ENCODE measurements around the gene MARK1. TPM values are rescaled to one million over a fixed set of nuclear protein-coding genes. Genes with fewer than 3 reads are reported as not detected.

The MARK1 gene
- total and polyA plus RNA-seq, 9 of the 15 experiments (the other 6 are each of a cell fraction or from before 2014, with no cell fraction given), result not detected

DNA sequence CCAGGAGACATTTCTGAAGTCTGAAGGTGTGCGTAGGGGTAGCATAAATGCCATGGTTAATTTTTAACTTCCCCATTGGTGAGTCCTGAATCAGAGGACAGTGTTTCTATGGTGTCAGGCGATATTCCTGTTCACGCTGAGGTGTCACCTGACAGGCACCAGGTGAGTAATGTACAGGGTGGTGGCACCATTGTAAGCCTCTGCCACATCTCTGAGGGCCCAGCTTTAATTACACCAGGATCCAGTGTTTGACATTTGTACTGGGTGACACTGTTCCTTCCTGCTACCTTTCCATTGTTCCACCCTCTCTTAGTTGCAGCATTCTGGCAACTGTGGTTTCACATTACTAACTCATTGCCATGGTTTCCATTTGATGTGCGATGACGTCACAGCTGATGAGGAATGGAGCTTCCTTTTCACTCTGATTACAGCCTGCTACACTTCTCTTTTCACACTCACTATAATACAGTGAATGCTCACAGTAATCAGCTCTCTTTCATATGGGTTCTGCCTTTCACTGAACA is 40.6 kb upstream of the MARK1 start:
- in situ Hi-C loops (cut with MboI) (no loop called here), intact Hi-C loops (cut with micrococcal nuclease) (no loop called here)
- CTCF ChIA-PET (ENCODE audit: low intra/inter-chr PET ratio), result no interaction called here
- no peaks in the 10 kb centered on the region for H4K20me1 ChIP-seq (replicated peaks; ENCODE audit: control insufficient read depth, insufficient read depth, low read length)
- no peaks in the 10 kb centered on the region for H3K4me1 ChIP-seq (replicated peaks in 1 of 2; ENCODE audit: control insufficient read depth in 2 of 2, insufficient read depth in 2 of 2, low read length in 2 of 2)
- TF ChIP-seq, protein P1, sequence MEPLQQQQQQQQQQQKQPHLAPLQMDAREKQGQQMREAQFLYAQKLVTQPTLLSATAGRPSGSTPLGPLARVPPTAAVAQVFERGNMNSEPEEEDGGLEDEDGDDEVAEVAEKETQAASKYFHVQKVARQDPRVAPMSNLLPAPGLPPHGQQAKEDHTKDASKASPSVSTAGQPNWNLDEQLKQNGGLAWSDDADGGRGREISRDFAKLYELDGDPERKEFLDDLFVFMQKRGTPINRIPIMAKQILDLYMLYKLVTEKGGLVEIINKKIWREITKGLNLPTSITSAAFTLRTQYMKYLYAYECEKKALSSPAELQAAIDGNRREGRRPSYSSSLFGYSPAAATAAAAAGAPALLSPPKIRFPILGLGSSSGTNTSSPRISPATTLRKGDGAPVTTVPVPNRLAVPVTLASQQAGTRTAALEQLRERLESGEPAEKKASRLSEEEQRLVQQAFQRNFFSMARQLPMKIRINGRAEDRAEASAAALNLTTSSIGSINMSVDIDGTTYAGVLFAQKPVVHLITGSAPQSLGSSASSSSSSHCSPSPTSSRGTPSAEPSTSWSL (CRISPR knock-in tag; IDR thresholded peaks at IDR 0.05; ENCODE audit: borderline replicate concordance), result no peak
- TF ChIP-seq ATF1 (CRISPR knock-in tag; IDR thresholded peaks at IDR 0.05), result no peak
- TF ChIP-seq ATF1 (tag; IDR thresholded peaks at IDR 0.05), result peak; percentile 91
- TF ChIP-seq RFX1 (IDR thresholded peaks at IDR 0.05), result peak; percentile 58
- peak; percentile 81 for TF ChIP-seq CREM (IDR thresholded peaks at IDR 0.05; ENCODE audit: low read depth)
- no peak for TF ChIP-seq JUND (IDR thresholded peaks at IDR 0.05; ENCODE audit: borderline replicate concordance, low read depth, low read length)
- peak; percentile 69; the same call in 1 of the 3 replicates for TF ChIP-seq JUND (tag; IDR thresholded peaks at IDR 0.05; ENCODE audit: borderline replicate concordance, low read depth, low read length)
- TF ChIP-seq CREB1 (IDR thresholded peaks at IDR 0.05), result no peak
- peak; percentile 54 for TF ChIP-seq CREB1 (CRISPR knock-in tag; IDR thresholded peaks at IDR 0.05)
- TF ChIP-seq, protein P2, sequence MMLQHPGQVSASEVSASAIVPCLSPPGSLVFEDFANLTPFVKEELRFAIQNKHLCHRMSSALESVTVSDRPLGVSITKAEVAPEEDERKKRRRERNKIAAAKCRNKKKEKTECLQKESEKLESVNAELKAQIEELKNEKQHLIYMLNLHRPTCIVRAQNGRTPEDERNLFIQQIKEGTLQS (IDR thresholded peaks at IDR 0.05), result peak; percentile 87
- TF ChIP-seq, protein P2 (CRISPR knock-in tag; conservative IDR thresholded peaks at IDR 0.05), result no peak
- no peak for TF ChIP-seq ZNF431 (CRISPR knock-in tag; IDR thresholded peaks at IDR 0.05)
- 0 out of 2 replicates have a peak, but pooled peaks have one; percentile 4 for TF ChIP-seq JUN (IDR thresholded peaks at IDR 0.05; ENCODE audit: borderline replicate concordance, low read depth, low read length)
- TF ChIP-seq JUN (CRISPR knock-in tag; IDR thresholded peaks at IDR 0.05; ENCODE audit: borderline replicate concordance), result no peak
- TF ChIP-seq ATF7 (IDR thresholded peaks at IDR 0.05), result peak; percentile 88
- TF ChIP-seq ZNF696 (CRISPR knock-in tag; conservative IDR thresholded peaks at IDR 0.05), result no peak
- H3K9ac ChIP-seq (ENCODE audit: insufficient read depth in 1 of 2, low read depth in 2 of 2, low read length in 2 of 2), result no peak overlapping the region
- H3K4me2 ChIP-seq (ENCODE audit: insufficient read depth, low read length), result no peak overlapping the region
- H3K36me3 ChIP-seq (ENCODE audit: control insufficient read depth, insufficient read depth, low read length), result no peaks in the 10 kb centered on the region
- BruUV-seq (replicated peaks), result no TSS peak
- under 1% methylated on average over 5 of the region's 5 CpGs for WGBS (ENCODE audit: insufficient coverage, low coverage, missing lambda C conversion rate)
- H3K4me3 ChIP-seq, result no peak overlapping the region
- H3K27me3 ChIP-seq (ENCODE audit: control insufficient read depth in 2 of 2, insufficient read depth in 2 of 2, low read length in 2 of 2), result no peaks in the 10 kb centered on the region
- H3K27ac ChIP-seq (ENCODE audit: extremely low read depth, low read depth, low read length), result no peak overlapping the region
- POLR2A ChIA-PET, result interaction anchor here (0.8 kb wide), 1 partner anchor 13 kb away, joined by 3 read pairs; no protein-coding TSS in a partner anchor
- ATAC-seq (peak; percentile 54; the same call in 2 of the 3 replicates), DNase-seq (ENCODE audit: extremely low read depth in 1 of 4, low spot score in 3 of 4) (peak in 1 of 4 experiments; percentile 20), FAIRE-seq (peak; percentile 63)
- H3K9me1 ChIP-seq (ENCODE audit: control insufficient read depth, insufficient read depth, low read length), result no peaks in the 10 kb centered on the region
- H3K79me2 ChIP-seq (ENCODE audit: control insufficient read depth, insufficient read depth, low read length), result no peaks in the 10 kb centered on the region
- H2AFZ ChIP-seq (ENCODE audit: low read depth, low read length), result no peak overlapping the region
- H3K9me3 ChIP-seq (replicated peaks; ENCODE audit: control insufficient read depth, insufficient read depth, low read depth, low read length), result no peaks in the 10 kb centered on the region; the same call in 1 of the 2 replicates

All from K562 (cell line).